GM19395 (cell line): ENCODE measurements around the gene PRF1.
"Not testable (repeated sequence)": the region's sequence is repeated elsewhere in the genome, so short reads cannot be mapped to it uniquely, and the experiment has no call there.

Experiments used
- ATAC-seq: cut with Tn5 transposase; IDR thresholded peaks from one replicate; pipeline ENCODE4 v1.9.1; 2021; ENCODE audit warnings: mild to moderate bottlenecking, moderate library complexity; ENCODE audit not compliant: unreplicated experiment

The PRF1 gene

GRCh38 chr10:70617798-70618568 is 15.4 kb upstream of the PRF1 start:
- no peak for ATAC-seq

DNA sequence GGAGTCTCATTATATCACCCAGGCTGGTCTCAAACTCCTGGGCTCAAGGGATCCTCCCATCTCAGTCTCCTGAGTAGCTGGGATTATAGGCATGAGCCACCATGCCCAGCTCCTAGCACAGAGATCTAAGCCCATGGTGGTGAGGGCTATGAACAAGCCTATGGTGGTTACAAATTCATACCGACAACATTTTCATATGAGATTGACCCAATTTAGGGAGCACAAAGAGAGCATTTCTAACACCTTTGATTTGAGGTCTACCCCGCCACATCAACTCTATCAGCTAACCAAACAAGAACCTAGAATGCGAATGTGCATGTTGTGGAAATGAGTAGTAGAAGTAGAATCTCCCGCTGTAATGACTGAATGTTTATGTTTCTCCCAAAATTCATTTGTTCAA is 14.2 kb upstream of the PRF1 start:
- no peak for ATAC-seq

- ATAC-seq, result no peak
Measured at GRCh38 chr10:70615784-70616522, 13.4 kb upstream of the PRF1 start.

GRCh38 chr10:70615211-70615610 is 12.7 kb upstream of the PRF1 start:
- ATAC-seq, result no peak

DNA sequence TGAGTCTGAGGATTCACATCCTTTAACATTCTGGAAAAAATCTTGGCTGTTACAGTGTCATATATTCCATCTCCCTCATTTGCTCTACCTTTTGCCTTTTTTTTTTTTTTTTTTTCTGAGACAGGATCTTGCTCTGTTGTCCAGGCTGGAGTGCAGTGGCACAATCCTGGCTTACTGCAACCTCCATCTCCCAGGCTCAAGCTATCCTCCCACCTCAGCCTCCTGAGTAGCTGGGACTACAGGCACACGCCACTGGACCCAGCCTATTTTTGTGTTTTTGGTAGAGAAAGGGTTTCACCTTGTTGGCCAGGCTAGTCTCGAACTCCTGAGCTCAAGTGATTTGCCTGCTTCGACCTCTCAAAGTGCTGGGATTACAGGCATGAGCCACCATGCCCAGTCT is 11.8 kb upstream of the PRF1 start:
- not testable (repeated sequence) for ATAC-seq

- ATAC-seq, result no peak
Measured at GRCh38 chr10:70613941-70614340, 11.4 kb upstream of the PRF1 start.

DNA sequence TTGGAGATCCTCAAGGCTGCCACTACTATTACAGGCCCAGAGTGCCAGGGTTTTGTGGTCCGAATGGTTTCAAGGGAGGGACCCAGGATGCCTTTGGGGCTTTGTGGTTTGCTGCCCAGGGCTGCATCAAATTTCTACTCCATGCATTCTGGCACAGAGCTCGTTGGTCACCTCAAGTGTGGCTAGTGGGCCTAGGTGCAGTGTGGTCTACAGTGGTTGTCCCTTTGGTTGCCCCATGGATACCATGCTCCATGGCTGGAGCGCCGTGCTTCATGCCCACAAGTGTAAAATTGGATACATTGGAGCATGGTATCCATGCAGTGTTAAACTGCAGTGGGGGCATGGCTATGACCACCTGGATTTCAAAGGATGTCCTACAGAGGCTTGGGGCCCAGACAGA is 5.4 kb upstream of the PRF1 start:
- no peak for ATAC-seq

GRCh38 chr10:70605161-70605560 is 2.6 kb upstream of the PRF1 start:
- no peak for ATAC-seq

DNA sequence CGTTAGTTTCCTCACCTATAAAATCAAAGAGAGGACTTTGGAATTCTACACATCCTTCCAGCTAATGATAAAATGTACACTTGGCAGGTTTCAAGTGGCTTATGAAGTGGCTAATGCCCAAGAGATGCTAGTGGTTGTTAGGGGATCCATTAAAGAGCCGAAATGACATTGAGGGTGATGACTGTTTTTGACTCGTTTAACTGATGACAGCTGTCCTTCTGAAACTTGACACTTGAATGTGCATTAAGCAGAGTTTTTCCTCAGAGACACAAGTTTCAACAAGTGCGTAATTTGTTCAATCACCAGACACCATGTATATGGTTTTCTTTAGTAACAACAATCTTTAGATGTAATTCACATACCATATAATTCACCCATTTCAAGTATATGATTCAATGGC is 1.6 kb upstream of the PRF1 start:
- ATAC-seq, result no peak

DNA sequence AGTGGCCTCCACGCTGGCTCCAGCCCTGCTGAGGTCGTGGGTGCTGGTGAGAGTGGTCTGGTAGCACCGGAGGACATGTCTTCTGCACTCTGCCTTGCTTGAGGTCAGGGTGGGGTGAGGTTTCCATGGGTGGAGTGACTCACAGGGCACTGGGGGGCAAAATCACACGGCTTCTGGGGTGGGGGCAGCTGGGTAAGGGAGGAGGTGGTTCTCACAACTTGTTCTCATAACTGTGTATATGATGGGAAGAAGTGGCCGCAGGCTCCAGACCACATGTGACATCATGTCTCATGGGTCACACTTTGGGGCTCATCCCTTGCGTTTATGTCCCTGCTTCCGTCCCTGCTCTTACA is 884 bp upstream of the PRF1 start:
- ATAC-seq, result no peak

GRCh38 chr10:70601746-70602145 is 795 bp downstream of the PRF1 start:
- no peak for ATAC-seq

- no peak for ATAC-seq
Measured at GRCh38 chr10:70600512-70601395, 1.8 kb downstream of the PRF1 start.

DNA sequence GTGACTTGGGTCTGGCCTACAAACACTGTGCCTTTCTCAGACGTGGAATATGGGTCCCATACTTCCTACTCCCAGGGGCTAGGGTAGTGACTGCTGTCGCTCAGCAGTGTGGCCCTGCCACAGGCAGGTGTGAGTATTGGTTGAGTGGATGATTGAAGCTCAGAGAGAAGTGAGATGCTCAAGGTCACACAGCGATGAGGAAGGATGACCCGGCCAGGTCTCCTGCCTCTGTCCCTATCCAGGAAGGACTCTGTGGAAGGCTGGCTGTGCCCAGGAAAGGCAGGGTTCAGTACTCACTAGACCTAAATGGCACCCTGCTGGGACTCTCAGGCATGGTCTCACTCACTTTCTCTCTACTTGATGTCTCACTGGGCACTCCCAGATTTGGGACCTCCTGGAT is 2.8 kb downstream of the PRF1 start:
- ATAC-seq, result no peak

DNA sequence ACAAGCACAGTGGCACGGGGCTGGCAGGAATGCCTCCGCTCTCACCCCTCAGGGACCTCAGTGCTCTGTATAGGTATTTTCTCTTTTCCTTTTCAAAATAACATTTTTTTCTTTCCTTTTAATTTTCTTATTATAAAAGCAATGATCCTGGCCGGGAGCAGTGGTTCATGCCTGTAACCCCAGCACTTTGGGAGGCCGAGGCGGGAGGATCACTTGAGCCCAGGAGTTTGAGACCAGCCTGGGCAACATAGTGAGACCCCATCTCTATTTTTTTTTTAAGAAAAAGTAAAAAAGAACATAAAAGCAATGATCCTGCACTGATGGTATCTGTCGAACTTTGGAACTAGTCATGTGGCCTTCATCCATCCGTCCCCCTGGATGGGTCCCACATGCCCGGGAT is 3.2 kb downstream of the PRF1 start:
- ATAC-seq, result no peak

DNA sequence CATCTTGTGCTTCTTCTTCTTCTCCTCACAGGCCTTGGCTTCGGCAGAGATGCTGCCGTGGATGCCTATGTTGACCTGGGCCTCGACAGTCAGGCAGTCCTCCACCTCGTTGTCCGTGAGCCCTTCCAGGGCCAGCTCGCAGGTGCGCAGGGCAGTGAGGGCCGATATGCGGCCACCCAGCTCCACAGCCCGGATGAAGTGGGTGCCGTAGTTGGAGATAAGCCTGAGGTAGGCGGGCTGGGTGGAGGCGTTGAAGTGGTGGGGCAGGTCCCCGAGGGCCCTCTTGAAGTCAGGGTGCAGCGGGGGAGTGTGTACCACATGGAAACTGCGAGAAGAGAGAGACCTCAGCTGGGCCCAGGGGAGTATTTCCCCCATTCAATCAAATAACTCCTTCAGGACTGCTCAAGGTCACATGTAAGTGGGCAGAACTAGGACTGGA is 3.7 kb downstream of the PRF1 start:
- ATAC-seq, result no peak

DNA sequence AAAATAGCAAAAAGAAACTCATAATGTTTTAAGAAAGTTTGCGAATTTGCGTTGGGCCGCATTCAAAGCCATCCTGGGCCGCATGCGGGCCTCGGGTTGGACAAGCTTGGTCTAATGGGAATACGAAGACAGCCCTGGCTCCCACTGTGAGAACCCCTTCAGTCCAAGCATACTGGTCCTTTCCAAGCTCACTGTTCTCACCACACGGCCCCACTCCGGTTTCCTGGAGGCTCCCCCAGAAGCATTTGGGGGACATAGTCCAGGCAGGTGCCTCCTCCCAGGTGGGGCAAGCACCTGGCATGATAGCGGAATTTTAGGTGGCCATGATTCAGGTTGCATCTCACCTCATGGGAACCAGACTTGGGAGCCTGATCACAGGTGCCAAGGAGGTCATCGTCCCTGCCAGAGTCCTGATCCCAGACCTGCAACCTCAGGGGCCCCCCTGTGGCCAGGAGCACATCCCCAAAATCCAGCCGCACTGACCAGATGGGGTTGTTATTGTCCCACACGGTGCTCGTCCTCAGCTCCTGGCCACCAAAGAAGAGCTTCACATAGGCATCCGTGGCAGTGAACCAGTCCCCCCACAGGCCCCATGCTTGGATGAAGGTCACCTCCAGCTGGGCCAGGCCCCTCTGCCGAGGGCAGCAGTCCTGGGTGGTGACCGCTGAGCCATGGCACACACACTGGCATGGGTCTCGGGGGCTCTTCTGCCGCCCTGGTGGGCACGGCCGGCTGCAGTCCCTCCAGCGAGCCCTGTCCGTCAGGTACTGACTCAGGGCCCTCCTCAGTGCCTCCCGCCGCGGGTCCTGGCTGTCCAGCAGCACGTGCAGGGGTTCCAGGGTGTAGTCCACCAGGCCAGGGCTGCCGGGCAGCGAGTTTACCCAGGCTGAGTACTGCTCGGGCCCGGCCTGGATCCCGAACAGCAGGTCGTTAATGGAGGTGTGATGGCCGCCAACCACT is 4.4 kb downstream of the PRF1 start:
- no peak for ATAC-seq

DNA sequence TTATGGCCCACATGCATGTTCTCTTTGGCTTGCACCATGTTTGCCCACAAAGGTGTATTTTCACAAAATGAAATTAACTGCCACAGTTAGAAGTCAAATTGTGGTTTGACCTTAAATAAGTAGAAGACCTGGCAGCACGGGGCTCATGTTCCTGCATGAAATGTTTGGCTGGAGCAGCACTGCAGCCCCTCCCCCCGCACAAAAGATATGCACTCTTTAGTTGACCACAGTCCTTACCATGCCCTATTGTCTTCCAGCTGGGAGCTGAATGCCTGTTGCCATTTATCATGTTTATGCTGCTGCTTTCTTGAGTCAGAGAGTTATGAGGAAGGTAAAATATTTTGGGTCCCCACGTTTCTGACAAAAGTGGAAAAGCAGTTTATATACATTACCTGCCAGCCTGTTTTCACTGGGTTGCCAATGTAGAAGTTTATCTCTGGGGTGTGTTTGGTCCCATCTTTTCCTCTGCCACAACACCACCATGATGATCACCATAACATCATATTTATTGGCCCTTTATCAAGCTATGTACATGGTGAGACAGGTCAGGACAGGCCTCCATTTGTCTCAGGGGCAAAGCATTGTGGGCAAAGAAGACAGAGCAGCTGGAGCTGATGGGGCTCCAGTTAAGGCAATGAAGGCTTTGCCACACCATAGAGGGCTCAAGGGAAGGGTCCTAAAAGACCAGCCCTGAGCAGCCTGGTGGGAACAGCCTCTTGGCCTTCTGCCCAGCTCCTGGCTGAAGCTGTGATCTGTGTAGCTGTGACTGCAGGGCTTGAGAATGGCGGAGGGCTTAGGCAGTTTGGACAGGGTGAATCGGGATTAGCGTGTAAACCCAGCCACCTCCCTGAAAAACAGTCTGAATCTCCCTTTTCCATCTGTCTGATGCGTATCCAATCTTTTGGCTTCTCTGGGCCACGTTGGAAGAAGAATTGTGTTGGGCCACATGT is 5.4 kb downstream of the PRF1 start:
- ATAC-seq, result no peak

DNA sequence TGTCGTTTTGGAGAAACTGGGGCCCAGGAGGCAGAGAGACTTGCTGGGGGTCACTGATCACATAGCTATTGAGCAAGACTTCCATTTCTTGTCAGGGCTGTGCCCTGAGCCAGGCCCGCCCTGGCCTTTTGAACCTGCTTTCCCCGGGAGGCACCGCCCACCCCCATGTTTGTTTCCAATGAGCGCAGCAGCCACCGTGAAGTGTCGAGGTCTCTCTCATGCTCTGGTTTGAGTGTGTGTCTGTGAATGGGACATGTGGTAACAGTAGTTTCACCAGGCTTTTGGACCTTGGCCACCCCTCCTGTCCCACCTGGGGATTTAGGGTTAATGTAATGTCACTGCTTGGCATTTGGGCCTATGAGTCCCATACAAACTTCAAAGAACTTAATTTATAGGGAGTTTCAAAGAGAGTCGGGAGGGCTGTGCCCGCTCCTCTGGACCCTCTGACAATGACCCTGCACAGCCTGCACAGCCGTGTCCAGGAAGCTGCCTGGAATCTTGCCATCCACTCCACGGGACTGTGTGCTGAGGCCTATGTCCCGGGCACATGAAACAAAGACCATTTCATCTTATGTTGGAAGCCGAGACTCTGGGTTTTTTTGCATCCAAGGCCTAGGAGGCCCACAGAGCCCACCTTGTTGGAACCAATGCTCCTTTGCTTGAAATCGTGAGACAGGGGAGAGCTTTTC is 6.3 kb downstream of the PRF1 start:
- ATAC-seq, result no peak

DNA sequence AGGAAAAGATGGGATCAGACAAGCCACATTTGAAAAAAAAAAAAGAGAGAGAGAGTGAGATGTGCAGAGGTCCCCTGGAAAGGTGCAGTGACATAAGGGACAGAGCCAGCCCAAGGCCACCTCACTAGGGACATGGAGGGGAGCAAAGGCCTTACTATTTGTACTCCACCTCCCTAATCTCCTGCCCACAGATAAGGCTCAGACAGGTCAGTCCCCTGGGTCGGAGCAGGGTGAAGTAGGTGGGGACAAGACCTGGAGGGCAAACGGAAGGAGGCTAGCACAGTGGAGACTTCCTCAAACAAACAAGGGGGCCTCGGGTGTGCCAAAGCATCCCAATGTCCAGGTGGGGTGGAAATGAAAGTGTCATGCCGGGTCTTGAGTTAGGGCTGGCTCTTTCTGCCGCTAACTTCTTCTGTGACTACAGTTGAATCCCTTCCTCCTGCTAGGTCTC is 7.0 kb downstream of the PRF1 start:
- no peak for ATAC-seq
